Breast epithelium (tissue), 3 donors: ENCODE results near the gene PAX7.

Experiments
- POLR2A ChIP-seq: fragments of 450-650 bp; IDR thresholded peaks from one replicate; pipeline ENCODE4 v1.6.1; 2016; ENCODE audit warnings: antibody characterized with exemption, mild to moderate bottlenecking, moderate library complexity
- POLR2AphosphoS5 ChIP-seq, 3 donors: sonication (generic); formaldehyde crosslinking; IDR thresholded peaks; one replicate each; pipeline ENCODE4 v1.6.1; 2017; ENCODE audit warnings: antibody characterized with exemption in 3 of 3
- TF ChIP-seq, protein P1 (sequence below), 3 donors: fragments of 450-650 bp; IDR thresholded peaks; one replicate each; pipeline ENCODE4 v1.5.1; 2016 to 2017; ENCODE audit warnings: antibody characterized with exemption in 3 of 3, mild to moderate bottlenecking in 3 of 3, moderate library complexity in 3 of 3

- TF ChIP-seq, protein P1, sequence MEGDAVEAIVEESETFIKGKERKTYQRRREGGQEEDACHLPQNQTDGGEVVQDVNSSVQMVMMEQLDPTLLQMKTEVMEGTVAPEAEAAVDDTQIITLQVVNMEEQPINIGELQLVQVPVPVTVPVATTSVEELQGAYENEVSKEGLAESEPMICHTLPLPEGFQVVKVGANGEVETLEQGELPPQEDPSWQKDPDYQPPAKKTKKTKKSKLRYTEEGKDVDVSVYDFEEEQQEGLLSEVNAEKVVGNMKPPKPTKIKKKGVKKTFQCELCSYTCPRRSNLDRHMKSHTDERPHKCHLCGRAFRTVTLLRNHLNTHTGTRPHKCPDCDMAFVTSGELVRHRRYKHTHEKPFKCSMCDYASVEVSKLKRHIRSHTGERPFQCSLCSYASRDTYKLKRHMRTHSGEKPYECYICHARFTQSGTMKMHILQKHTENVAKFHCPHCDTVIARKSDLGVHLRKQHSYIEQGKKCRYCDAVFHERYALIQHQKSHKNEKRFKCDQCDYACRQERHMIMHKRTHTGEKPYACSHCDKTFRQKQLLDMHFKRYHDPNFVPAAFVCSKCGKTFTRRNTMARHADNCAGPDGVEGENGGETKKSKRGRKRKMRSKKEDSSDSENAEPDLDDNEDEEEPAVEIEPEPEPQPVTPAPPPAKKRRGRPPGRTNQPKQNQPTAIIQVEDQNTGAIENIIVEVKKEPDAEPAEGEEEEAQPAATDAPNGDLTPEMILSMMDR (IDR thresholded peaks at IDR 0.05): no peak
- TF ChIP-seq POLR2A (no peak), POLR2AphosphoS5 (IDR thresholded peaks at IDR 0.05) (no peak)
These were observed 79.4 kb downstream of the PAX7 start for GRCh38 chr1:18710002-18710401.
